Superior temporal gyrus (tissue), 1 donor: ENCODE results near the gene ARFIP1.

Source experiments
- DNase-seq: peaks from one replicate; pipeline ENCODE4 v3.0.0-alpha.2; 2016; ENCODE audit errors: extremely low spot score

The ARFIP1 gene

GRCh38 chr4:152938237-152938947 is 158.6 kb downstream of the ARFIP1 start:
- DNase-seq, result no peak

- no peak for DNase-seq
Measured at GRCh38 chr4:152939621-152940020, 159.9 kb downstream of the ARFIP1 start.

- no peak for DNase-seq
Measured at GRCh38 chr4:152940461-152940860, 160.7 kb downstream of the ARFIP1 start.

GRCh38 chr4:152941411-152941810 is 161.7 kb downstream of the ARFIP1 start:
- DNase-seq, result no peak

GRCh38 chr4:152942346-152942745 is 162.6 kb downstream of the ARFIP1 start:
- no peak for DNase-seq

- DNase-seq, result no peak
Measured at GRCh38 chr4:152943672-152944071, 163.9 kb downstream of the ARFIP1 start.

GRCh38 chr4:152944666-152945320 is 165.0 kb downstream of the ARFIP1 start:
- no peak for DNase-seq

- DNase-seq, result no peak
Measured at GRCh38 chr4:152945639-152946038, 165.9 kb downstream of the ARFIP1 start.

- no peak for DNase-seq
Measured at GRCh38 chr4:152946446-152946845, 166.7 kb downstream of the ARFIP1 start.

GRCh38 chr4:152947311-152947710 is 167.6 kb downstream of the ARFIP1 start:
- DNase-seq, result no peak

GRCh38 chr4:152949930-152950329 is 170.2 kb downstream of the ARFIP1 start:
- no peak for DNase-seq

GRCh38 chr4:152950402-152951274 is 170.9 kb downstream of the ARFIP1 start:
- no peak for DNase-seq

- DNase-seq, result no peak
Measured at GRCh38 chr4:152951348-152951747, 171.6 kb downstream of the ARFIP1 start.

GRCh38 chr4:152953514-152953913 is 173.8 kb downstream of the ARFIP1 start:
- DNase-seq, result no peak

- no peak for DNase-seq
Measured at GRCh38 chr4:152954741-152955140, 175.0 kb downstream of the ARFIP1 start.

- DNase-seq, result no peak
Measured at GRCh38 chr4:152956147-152956546, 176.4 kb downstream of the ARFIP1 start.

- DNase-seq, result no peak
Measured at GRCh38 chr4:152956650-152957436, 177.1 kb downstream of the ARFIP1 start.

GRCh38 chr4:152957437-152958171 is 177.8 kb downstream of the ARFIP1 start:
- DNase-seq, result no peak

- DNase-seq, result no peak
Measured at GRCh38 chr4:152959080-152959479, 179.3 kb downstream of the ARFIP1 start.

GRCh38 chr4:152960082-152960481 is 180.3 kb downstream of the ARFIP1 start:
- no peak for DNase-seq
